Coronary artery (tissue), 2 donors: Measurements from ENCODE around the gene NRIP3.
A peak's percentile ranks its signal among the peaks of the same experiment; 100 is the strongest.

Experiments used
- DNase-seq: peaks from one replicate; pipeline ENCODE4 v3.0.0-alpha.2; 2017; ENCODE audit warnings: low spot score
- H3K27ac ChIP-seq, 2 donors: fragments of 200-600 bp; sonication (generic); one replicate each; pipeline ENCODE4 v1.5.1; 2016 to 2019
- H3K4me3 ChIP-seq: fragments of 200-600 bp; sonication (generic); 2 replicates; pipeline ENCODE4 v1.5.1; 2016; ENCODE audit warnings: mild to moderate bottlenecking, moderate library complexity
- TF ChIP-seq, protein P1 (sequence below): fragments of 200-600 bp; sonication (generic); IDR thresholded peaks from one replicate; pipeline ENCODE4 v1.5.1; 2019; ENCODE audit warnings: antibody characterized with exemption

Gene NRIP3

DNA sequence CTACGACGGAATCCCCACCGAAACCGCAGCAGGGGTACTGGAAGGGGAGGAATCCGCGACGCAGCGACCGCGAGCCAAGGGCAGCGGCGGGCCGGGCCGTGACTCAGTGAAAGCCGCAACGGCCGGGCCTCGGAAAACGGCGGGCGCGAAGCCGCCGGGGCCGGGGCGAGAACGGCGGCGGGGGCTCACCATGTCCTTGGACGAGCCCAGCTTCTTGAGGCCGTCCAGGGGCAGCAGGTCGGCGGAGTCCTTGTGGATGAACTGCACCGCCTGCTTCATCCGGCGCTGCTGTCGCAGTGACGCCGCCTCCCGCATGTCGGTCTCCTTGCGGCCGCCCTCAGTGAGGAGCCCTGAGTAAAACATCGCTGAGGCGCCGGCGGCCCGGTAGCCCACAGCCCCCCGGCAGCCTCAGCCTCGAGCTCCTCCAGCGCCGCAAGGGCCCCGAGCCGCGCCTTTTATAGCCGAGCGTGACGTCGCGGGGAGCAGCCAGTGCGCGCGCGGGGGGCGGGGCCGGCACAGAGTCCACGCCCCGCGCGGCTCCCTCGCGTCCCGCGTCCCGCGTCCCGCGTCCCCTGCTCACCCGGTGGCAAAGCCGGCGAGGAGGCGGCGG lies at the start of gene NRIP3:
Gene NRIP3, minus strand, starts transcription at position 429 of the 610 bp plus-strand sequence. Its CDS starts 66 bp downstream, at position 363.
- TF ChIP-seq, protein P1, sequence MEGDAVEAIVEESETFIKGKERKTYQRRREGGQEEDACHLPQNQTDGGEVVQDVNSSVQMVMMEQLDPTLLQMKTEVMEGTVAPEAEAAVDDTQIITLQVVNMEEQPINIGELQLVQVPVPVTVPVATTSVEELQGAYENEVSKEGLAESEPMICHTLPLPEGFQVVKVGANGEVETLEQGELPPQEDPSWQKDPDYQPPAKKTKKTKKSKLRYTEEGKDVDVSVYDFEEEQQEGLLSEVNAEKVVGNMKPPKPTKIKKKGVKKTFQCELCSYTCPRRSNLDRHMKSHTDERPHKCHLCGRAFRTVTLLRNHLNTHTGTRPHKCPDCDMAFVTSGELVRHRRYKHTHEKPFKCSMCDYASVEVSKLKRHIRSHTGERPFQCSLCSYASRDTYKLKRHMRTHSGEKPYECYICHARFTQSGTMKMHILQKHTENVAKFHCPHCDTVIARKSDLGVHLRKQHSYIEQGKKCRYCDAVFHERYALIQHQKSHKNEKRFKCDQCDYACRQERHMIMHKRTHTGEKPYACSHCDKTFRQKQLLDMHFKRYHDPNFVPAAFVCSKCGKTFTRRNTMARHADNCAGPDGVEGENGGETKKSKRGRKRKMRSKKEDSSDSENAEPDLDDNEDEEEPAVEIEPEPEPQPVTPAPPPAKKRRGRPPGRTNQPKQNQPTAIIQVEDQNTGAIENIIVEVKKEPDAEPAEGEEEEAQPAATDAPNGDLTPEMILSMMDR = no peak
- H3K27ac ChIP-seq = no peak within 1 kb of the TSS
- H3K4me3 ChIP-seq = peak within 1 kb of the TSS; percentile 73
- DNase-seq = peak; percentile 80

DNA sequence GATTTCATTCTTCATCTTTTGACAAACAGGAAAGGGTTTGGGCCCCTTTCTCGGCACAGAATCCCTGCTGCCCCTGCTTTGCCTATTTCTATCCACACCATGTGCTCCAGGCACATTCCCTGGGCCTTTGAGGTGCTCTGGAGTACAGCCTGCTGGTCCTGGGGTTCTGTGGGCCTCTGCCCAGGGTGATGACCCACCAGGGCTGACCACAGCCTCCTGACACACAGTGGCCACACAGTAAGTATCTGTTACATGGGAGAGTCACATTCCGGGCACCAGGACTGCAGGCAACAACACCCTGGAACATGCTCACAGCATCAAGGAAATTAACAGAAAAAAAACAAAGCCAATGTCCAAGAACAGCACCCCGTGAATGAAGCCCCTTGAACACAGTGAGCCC lies 48.5 kb upstream of the NRIP3 start:
- TF ChIP-seq, protein P1 = no peak
- DNase-seq = no peak
- no peak overlapping the region for H3K4me3 ChIP-seq
- H3K27ac ChIP-seq = no peak overlapping the region

DNA sequence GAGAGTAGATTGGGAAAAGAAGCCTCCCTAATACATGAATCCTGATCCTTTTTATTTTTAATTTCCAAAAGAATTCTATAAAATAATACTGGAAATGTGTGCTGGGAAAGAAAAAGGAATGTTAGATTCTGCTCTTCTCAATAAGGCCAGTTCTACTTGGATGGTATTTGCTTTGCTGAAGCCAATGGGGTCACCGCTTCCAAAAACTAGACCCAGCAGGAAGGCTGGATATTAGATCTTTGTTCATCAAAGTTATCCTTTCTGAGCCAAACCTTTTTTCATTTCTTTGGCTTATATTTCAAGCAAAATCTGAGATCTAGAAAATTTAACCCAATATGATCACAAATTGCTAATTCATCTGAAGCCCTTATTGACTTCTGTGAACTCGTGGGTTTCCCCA lies 46.2 kb upstream of the NRIP3 start:
- DNase-seq = no peak
- TF ChIP-seq, protein P1 = no peak
- Histone ChIP-seq H3K27ac (no peak overlapping the region), H3K4me3 (no peak overlapping the region)

DNA sequence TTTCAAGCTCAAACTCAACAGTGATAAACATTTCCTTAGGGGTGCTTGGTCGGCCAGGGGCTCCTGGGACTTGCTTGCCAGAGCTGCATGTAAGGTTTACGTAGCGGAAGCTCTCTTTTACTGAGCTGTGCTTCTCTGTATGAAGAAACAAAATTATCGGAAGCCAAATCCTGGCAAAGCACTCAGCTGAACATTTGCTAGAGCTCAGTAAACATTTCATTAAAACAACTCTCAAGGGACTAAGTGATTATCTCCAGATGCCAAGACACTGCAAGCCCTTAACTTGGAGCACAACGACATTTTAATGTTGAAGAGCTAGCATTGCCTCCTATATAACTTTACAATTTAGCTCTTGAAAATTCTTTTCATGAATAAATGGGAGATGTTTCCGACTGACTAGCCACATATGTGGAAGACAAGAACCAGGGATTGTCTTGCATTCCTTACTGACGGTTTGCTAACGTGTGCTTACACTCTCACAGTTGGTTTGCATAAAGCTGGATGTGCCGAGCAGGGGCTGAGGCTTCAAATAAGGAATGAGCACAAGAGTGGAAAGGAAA lies 44.2 kb upstream of the NRIP3 start:
- H3K4me3 ChIP-seq = no peak overlapping the region
- TF ChIP-seq, protein P1 = no peak
- H3K27ac ChIP-seq = no peak overlapping the region
- DNase-seq = no peak

DNA sequence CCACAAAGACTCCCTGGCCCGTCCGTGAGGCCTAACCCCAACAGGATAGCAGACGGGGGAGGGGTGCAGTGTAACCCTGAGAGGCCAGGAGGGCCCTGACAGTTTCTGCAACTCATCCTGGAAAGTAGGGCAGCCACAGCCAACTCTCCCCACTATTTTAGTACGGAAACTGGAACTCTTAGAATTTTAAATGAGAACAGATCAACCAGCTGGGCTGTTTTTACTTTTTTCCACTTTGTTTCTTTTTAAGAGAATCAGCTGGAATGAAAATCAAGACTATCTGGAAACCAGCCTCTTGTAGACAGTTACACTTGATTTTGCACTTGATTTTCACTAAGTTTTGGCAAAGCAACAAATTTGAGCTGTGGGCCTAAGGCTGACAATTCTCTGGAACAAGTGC lies 42.7 kb upstream of the NRIP3 start:
- Histone ChIP-seq H3K27ac (no peak overlapping the region), H3K4me3 (no peak overlapping the region)
- no peak for DNase-seq
- TF ChIP-seq, protein P1 = no peak

DNA sequence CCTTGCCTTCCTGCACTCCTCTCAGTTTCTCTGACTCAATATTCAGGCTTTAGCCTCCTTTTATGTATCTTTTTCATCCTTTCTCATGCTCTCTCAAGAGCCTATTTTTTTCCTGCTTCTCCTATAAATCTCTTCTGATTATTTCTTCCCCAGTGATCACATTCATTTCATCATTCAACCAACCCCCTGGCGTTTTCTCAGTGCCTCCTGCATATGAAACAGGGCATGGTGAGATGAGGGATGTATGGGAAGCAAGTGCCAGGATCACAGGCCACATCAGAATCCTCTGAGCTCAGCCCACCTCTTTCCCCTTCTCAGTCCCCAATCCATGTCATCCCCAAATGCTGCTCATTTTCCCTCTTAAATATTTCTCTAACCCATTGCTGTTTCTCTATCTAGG lies 38.7 kb upstream of the NRIP3 start:
- no peak overlapping the region for H3K4me3 ChIP-seq
- TF ChIP-seq, protein P1 = no peak
- DNase-seq = no peak
- H3K27ac ChIP-seq = no peak overlapping the region

DNA sequence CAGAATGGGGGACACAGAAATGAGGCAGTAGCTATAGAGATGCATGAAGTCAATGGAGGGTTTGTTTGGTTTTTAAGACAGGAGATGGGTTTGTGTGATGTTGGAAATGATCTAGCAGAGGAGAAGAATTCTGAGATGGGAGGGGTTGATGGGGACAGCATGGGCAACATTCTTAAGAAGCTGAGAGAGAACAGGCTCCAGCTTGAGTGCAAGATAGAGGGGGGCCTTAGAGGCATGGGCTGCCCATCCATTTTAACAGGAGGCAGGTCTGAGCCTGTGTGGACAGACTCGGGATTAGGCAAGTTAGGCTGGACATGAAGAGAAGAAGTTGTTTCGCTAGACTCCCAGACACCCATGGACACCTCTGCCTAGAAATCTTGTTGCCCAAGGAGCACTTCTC lies 37.9 kb upstream of the NRIP3 start:
- no peak for DNase-seq
- H3K4me3 ChIP-seq = no peak overlapping the region
- no peak overlapping the region for H3K27ac ChIP-seq
- TF ChIP-seq, protein P1 = no peak
